Psoas muscle (tissue), 8 donors: Measurements from ENCODE around the gene ANKRD66. TPM values are rescaled to one million over a fixed set of nuclear protein-coding genes. Genes with fewer than 3 reads are reported as not detected.

ENCODE experiments used
- ATAC-seq, 4 donors: fragments of 200-7000 bp; cut with Tn5 transposase; one replicate each; pipeline ENCODE4 v1.9.1; 2020; ENCODE audit warnings: moderate library complexity in 3 of 4, mild to moderate bottlenecking in 2 of 4
- DNase-seq, 2 donors: peaks; one replicate each; pipeline ENCODE4 v3.0.0-alpha.2; 2020
- H3K27ac ChIP-seq: fragments of 200-600 bp; one replicate; pipeline ENCODE4 v1.8.0; 2022
- H3K27me3 ChIP-seq, 3 donors: fragments of 200-600 bp in 1 of 3; one replicate each; pipeline versions ENCODE4 v1.6.1 to v1.8.0; 2013 to 2022; ENCODE audit warnings: low read length in 2 of 3, mild to moderate bottlenecking in 2 of 3, moderate library complexity in 1 of 3; ENCODE audit not compliant: insufficient read depth in 3 of 3
- H3K36me3 ChIP-seq, 2 donors: fragments of 200-600 bp in 1 of 2; one replicate each; pipeline versions ENCODE4 v1.6.1 to v1.8.0; 2013 to 2022; ENCODE audit warnings: low read depth in 1 of 2, mild to moderate bottlenecking in 1 of 2, moderate library complexity in 1 of 2; ENCODE audit not compliant: insufficient read depth in 1 of 2
- H3K4me1 ChIP-seq: fragments of 200-600 bp; one replicate; pipeline ENCODE4 v1.8.0; 2022
- H3K4me3 ChIP-seq: fragments of 200-600 bp; one replicate; pipeline ENCODE4 v1.8.0; 2022; ENCODE audit warnings: mild to moderate bottlenecking
- H3K9me3 ChIP-seq: fragments of 200-600 bp; one replicate; pipeline ENCODE4 v1.8.0; 2022
- WGBS, 3 donors: extraction: QIAGEN DNeasy Blood & Tissue Kit; methylation state at CpG; one replicate each; pipeline versions ENCODE4 v1.1.6 to v1.1.7; 2013; 5-methylcytosine and 5-hydroxymethylcytosine counted together
- intact Hi-C, 2 donors: fragments of 100-400 bp; cut with DNase I; formaldehyde crosslinking; loops; one replicate each; pipeline versions ENCODE4 v1.11.0 to v1.14.2; 2022
- polyA plus RNA-seq, 3 donors: library from polyadenylated mRNA; stranded (reverse); fragments of 200-250 nt; gene quantifications; one replicate each; pipeline ENCODE4 v1.2.3, GENCODE V29; 2013
- total RNA-seq, 4 donors: library from RNA; stranded (reverse); fragmentation: NEBNext Ultra II Directional in 2 of 4; extraction: Animal tissue kit (Norgen Biotek cat#: 25700) in 2 of 4; gene quantifications; one replicate each; pipeline versions ENCODE4 v1.2.1 to v1.2.4, GENCODE V29; 2021 to 2023
- TF ChIP-seq, protein P1 (sequence below): fragments of 200-600 bp; IDR thresholded peaks from one replicate; pipeline ENCODE4 v1.8.0; 2022; ENCODE audit warnings: antibody characterized with exemption
- donor health status: healthy with polysubstance abuse.
- donor health status: DM: no; HTN: no; CAD: no; lungs with moderate emphysema.
- donor health status: Bipolar disorder and iron deficiency.
- donor health status: healthy.
- donor health status: DM: yes; HTN: yes; CAD: no.
- donor health status: DM: no; HTN: no; CAD: no.
- donor health status: DM: no; HTN: no; CAD: no.
- donor health status: DM: yes; HTN: yes; CAD: no.

Gene ANKRD66
- total and polyA plus RNA-seq, 7 donors, result not detected

DNA sequence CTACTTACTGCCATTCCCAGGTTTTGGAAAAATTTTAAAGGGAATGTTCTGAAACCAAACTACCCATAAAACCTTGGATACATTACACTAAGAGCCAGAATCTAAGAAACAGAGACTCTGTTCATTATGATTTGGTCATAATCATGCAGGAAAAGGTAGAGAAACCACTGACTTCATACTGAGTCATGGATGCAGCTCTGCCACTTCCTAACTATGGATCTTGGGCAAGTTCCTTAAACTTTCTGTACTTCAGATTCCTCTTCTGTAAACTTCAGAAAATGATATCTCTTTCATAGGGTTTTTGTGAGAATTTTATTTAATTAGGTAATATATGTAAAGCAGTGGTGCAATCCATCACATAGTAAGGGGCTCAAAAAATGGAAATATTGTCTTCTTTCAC lies 31.6 kb upstream of the ANKRD66 start:
- TF ChIP-seq, protein P1, sequence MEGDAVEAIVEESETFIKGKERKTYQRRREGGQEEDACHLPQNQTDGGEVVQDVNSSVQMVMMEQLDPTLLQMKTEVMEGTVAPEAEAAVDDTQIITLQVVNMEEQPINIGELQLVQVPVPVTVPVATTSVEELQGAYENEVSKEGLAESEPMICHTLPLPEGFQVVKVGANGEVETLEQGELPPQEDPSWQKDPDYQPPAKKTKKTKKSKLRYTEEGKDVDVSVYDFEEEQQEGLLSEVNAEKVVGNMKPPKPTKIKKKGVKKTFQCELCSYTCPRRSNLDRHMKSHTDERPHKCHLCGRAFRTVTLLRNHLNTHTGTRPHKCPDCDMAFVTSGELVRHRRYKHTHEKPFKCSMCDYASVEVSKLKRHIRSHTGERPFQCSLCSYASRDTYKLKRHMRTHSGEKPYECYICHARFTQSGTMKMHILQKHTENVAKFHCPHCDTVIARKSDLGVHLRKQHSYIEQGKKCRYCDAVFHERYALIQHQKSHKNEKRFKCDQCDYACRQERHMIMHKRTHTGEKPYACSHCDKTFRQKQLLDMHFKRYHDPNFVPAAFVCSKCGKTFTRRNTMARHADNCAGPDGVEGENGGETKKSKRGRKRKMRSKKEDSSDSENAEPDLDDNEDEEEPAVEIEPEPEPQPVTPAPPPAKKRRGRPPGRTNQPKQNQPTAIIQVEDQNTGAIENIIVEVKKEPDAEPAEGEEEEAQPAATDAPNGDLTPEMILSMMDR, result no peak
- Histone ChIP-seq H3K36me3 (no peaks in the 10 kb centered on the region), H3K4me1 (no peaks in the 10 kb centered on the region), H3K4me3 (no peak overlapping the region), H3K27me3 (no peaks in the 10 kb centered on the region), H3K27ac (no peak overlapping the region), H3K9me3 (no peaks in the 10 kb centered on the region)
- intact Hi-C loops, result no loop called here
- no peak for DNase-seq
- ATAC-seq, result no peak

DNA sequence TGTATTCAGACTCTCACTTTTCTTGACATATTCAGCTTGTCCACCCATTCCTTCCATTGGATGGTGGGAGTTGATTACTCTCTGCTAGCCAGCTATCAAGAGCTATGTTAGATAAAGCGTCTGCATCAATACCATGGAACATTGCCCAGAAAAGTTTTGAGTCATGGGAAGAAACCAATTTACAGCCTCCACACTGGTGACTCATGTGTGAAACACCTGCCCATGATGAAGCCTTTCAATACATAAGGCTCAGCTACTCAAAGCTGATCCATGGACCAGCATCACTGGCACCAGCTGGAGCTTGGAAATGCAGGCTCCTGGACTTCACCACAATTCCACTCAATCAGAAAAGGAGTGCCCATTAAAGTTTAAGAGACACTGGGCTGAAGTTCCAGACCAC lies 27.6 kb upstream of the ANKRD66 start:
- intact Hi-C loops, result no loop called here
- no peak for ATAC-seq
- no peaks in the 10 kb centered on the region for H3K4me1 ChIP-seq
- H3K4me3 ChIP-seq, result no peak overlapping the region
- H3K27me3 ChIP-seq, result no peaks in the 10 kb centered on the region
- H3K27ac ChIP-seq, result no peak overlapping the region
- no peak for DNase-seq
- H3K36me3 ChIP-seq, result no peaks in the 10 kb centered on the region
- no peaks in the 10 kb centered on the region for H3K9me3 ChIP-seq
- WGBS, 3 donors, result 59 to 71% (median 68%) methylated on average over 1 of the region's 1 CpG
- TF ChIP-seq, protein P1, result no peak

DNA sequence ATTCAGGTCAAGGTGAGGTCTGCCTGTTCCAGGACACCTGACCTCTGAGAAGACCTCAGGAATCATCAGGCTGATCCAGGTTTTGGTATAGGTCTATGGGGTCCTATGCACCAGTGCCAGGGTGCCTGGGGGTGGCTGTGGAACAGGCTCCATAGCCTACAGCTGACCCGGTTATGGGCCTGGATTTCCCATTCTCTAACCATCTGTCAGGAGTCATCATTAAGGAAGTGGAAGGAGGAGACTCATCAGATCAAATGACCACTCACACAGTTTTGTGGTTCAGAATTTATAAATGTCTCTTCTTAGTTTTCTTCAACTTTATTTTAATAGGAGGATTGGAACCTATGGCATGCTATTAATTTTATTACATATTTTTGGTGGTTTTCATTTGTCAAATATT lies 26.3 kb upstream of the ANKRD66 start:
- no peaks in the 10 kb centered on the region for H3K9me3 ChIP-seq
- no peak overlapping the region for H3K4me3 ChIP-seq
- no peak overlapping the region for H3K27ac ChIP-seq
- intact Hi-C loops, result no loop called here
- 65 to 82% (median 76%) methylated on average over 1 of the region's 1 CpG for WGBS, 3 donors
- H3K4me1 ChIP-seq, result no peaks in the 10 kb centered on the region
- TF ChIP-seq, protein P1, result no peak
- ATAC-seq (no peak), DNase-seq (no peak)
- no peaks in the 10 kb centered on the region for H3K27me3 ChIP-seq
- no peaks in the 10 kb centered on the region for H3K36me3 ChIP-seq

DNA sequence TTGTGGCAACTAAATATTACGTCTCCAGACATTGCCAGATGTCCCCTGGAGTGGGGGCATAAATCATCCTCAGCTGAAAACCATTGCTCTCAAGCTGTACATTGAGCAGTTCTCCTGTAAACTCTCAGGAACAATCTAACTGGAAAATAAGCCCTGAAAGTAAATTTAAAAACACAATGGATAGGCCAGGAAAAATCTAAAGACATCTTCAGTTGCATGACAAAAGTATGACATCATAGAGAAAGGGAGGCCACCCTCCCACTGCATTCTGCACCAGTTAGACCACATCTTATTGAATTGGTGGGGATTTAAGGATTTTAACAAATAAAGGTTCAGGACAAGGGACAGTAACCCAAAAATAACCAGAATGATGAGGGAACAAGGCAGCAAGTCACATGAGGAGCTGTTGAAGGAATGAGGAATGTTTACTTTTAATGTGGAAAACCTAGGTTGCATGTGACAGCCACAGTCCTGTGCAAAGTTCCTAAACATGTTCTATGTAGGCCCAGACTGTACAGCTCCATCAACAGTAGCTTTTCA lies 16.9 kb upstream of the ANKRD66 start:
- Histone ChIP-seq H3K4me1 (no peaks in the 10 kb centered on the region), H3K36me3 (no peaks in the 10 kb centered on the region), H3K27ac (no peak overlapping the region), H3K9me3 (no peaks in the 10 kb centered on the region), H3K27me3 (peaks cover 0 to 10% (median 0%) of the 10 kb centered on the region in 3 donors), H3K4me3 (no peak overlapping the region)
- intact Hi-C loops, result no loop called here
- 82 to 91% (median 87%) methylated on average over 1 of the region's 1 CpG for WGBS, 3 donors
- ATAC-seq, result no peak
- DNase-seq, result no peak
- TF ChIP-seq, protein P1, result no peak

DNA sequence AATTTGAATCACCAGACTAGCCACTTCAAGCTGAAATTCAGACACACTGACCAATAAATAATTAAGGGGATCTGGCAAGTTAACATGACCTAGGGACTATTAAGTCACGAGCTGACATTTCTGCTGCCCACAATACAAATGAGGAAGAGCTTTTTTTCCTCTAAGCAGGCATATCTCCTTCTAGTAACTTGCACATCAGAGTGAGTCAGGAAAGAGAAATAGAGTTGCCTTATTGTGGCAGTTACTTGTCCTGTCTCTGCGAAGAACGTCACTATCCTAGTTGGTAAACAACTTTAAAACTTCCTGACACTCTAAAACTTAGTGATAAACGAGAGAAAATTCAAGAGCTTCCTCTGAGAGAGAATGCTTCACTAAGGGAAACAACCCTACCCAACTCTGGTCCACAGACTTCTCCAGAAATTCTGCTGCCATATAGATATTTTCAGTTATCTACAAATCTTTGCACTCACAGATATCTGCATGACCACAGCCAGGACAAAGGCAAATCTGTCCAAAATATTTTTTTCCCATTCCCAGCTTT lies 15.7 kb upstream of the ANKRD66 start:
- intact Hi-C loops, result no loop called here
- no peak for ATAC-seq
- WGBS, 3 donors, result 69 to 74% (median 71%) methylated on average over 4 of the region's 4 CpGs

More for the DNA sequence above, 15.7 kb upstream of the ANKRD66 start:
- Histone ChIP-seq H3K4me3 (no peak overlapping the region), H3K36me3 (no peaks in the 10 kb centered on the region), H3K27ac (no peak overlapping the region), H3K27me3 (peaks cover 0 to 21% (median 2%) of the 10 kb centered on the region in 3 donors), H3K4me1 (peaks cover 8% of the 10 kb centered on the region), H3K9me3 (no peaks in the 10 kb centered on the region)
- no peak for DNase-seq
- TF ChIP-seq, protein P1, result no peak
